NCI-H1930 (cell line): Measurements from ENCODE around the gene RAP2A.

Experiments
- DNase-seq, 2 experiments: peaks; one replicate each; lab custom pipeline; 2025; lab: John Stamatoyannopoulos, UW

The RAP2A gene

DNA sequence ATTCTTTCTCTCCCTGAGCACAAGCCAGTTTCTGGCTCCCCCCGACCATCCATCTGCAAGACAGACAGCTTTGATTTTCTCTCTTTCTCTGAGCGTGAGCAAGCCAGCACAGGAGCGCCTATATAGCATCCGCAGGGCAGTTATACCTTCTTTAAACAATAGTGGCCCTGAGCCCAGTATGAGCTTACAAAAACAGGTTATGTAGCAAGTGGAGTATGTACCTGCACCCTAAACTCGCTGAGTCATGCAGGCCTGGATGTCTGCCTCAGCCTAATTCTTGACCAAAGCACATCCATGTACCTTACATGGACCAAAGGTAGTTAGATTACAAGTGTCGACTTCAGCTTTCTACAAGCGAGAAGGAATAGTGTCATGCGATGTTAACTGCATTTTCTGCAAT is 61.7 kb downstream of the RAP2A start:
- no peak for DNase-seq

- DNase-seq, result no peak
These were observed 62.5 kb downstream of the RAP2A start for GRCh38 chr13:97496511-97496910.

DNA sequence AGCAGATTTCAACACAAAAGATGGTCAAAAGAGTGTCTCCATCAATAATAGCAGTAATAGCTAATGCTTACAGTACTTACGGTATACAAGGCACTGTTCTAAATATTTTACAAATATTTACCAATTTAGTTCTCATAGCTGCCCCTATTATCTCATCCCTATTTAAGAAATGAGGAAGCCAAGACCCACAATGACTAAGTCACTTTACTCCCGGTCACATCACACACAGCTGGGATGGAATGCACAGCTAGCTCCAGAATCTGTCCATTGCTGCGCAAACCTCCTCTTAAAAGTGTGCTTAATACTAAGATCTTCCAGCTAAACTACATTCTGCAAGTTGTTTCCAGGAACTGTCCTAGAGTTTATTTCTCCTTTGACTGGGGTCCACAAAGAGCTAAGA is 63.4 kb downstream of the RAP2A start:
- no peak for DNase-seq

DNA sequence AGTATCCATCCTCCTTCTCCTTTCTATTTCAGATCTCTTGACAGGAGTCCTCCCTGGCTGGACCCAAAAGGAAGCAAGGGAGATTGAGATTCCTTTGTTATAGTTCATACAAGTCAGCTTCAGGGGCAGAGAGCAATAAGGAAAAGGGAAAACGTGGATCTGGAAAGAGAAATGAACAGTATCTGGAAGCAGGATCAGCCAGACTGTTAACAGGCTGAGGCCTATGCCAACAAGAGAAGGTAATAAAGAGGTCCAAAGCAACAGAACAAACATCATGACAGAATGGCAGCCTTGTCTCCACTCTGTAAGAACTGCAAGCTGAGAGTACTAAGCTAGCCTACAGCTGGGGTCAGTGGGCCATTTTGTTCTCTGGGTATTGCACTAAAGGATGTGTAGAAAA is 64.5 kb downstream of the RAP2A start:
- DNase-seq, result no peak

DNA sequence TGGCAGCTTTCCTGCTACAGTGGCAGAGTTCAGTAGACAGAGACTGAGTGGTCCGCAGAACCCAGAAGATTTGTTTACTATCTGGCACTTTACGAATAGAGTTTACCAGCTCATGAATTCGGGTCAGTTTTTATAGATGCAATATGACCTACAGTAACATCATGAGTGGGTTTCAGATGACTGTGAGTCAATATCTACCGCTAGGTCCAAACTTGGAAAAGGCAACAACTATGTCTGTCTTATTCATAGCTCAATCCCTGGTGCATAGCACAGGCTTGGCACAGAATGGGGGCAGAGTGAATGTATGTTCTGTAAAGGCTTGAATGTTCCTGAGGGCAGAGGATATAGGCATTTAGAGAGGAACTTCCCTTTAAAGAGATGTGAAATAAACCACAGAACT is 65.2 kb downstream of the RAP2A start:
- no peak for DNase-seq

DNA sequence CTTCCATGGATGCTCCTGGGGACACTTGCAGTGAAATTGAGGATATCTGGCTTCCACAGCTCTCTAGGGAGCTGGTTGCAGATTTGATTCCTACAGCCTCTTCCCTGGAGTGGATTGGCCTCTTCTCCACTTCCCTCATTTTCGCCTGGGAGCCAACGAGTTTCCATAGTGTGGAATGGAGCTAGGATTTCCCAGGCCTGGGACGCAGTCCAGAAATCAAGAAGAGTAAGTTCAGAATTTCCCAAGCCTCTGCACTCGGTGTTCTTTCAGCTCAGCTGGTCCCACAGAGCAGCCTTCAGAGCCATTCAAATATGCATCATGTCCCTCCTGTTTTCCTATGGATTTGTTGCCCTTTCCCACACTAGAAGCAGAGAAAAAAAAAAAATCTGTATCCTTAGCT is 68.2 kb downstream of the RAP2A start:
- DNase-seq, result no peak

DNA sequence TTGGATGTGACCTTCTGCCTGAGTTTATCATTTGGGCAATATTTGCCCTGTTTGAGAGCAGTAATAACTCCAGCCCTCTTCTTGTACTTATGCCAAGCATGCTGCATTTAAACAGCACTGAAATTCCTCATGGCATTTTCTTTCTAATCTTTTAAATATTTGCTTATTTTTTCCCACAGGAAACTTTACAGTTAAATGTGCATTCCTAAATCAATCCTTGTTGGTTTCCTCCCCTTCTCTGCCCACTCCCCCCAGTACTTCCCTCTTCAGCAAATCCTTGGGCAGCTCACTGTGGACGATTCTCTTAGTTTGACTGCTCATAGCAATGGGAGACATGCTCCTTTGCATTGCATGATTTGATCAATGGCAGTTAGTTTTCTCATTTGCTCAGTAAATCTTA is 68.7 kb downstream of the RAP2A start:
- no peak for DNase-seq

- no peak for DNase-seq
These were observed 71.0 kb downstream of the RAP2A start for GRCh38 chr13:97505017-97505416.

DNA sequence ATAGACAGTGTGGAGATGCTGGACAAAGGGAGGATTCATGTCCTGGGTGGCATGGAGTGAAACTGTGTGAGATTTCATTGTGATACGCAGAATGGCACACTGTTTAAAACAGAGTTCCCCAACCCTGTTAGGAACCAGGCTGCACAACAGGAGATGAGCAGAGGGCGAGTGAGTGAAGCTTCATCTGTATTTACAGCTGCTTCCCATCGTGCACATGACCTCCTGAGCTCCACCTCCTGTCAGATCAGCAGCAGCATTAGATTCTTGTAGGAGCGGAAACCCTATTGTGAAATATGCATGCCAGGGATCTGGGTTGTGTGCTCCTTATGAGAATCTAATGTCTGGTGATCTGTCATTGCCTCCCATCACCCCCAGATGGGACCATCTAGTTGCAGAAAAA is 72.5 kb downstream of the RAP2A start:
- DNase-seq, result no peak

GRCh38 chr13:97512732-97513131 is 78.8 kb downstream of the RAP2A start:
- no peak for DNase-seq

- DNase-seq, result no peak
These were observed 81.7 kb downstream of the RAP2A start for GRCh38 chr13:97515643-97516042.

DNA sequence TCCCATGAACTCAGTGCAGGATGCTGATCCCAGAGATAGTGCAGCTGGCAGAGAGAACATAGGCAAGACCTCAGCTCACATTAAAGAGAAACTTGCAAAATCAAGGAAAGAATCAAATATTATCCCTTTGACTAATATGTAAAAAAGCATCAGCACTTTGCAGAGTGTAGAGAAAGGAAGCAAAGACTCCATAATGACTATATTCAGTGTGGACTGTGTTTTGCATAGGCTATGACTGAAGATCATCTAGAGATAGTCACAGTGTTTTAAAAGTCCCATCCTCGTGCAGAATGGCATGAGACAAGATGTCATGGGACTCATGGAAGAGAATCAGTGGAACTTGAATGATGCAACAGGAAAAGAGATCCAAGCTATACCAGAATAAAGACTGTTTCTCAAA is 84.0 kb downstream of the RAP2A start:
- no peak for DNase-seq
